Measurements from ENCODE around the gene C16orf46. TPM values are rescaled to one million over a fixed set of nuclear protein-coding genes. Genes with fewer than 3 reads are reported as not detected.

C16orf46 gene
- total RNA-seq, 4 donors from 2014 or later: 0.54 to 2.5 (median 1.3) TPM

GRCh38 chr16:81012974-81013373, 64.1 kb downstream of the C16orf46 start:
- intact Hi-C loops (cut with DNase I; ENCODE audit: low total_unique reads): no loop called here
- no peak for TF ChIP-seq POLR2A (IDR thresholded peaks at IDR 0.05)
- TF ChIP-seq, protein P1, sequence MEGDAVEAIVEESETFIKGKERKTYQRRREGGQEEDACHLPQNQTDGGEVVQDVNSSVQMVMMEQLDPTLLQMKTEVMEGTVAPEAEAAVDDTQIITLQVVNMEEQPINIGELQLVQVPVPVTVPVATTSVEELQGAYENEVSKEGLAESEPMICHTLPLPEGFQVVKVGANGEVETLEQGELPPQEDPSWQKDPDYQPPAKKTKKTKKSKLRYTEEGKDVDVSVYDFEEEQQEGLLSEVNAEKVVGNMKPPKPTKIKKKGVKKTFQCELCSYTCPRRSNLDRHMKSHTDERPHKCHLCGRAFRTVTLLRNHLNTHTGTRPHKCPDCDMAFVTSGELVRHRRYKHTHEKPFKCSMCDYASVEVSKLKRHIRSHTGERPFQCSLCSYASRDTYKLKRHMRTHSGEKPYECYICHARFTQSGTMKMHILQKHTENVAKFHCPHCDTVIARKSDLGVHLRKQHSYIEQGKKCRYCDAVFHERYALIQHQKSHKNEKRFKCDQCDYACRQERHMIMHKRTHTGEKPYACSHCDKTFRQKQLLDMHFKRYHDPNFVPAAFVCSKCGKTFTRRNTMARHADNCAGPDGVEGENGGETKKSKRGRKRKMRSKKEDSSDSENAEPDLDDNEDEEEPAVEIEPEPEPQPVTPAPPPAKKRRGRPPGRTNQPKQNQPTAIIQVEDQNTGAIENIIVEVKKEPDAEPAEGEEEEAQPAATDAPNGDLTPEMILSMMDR (IDR thresholded peaks at IDR 0.05): no peak
- DNase-seq (ENCODE audit: low spot score in 2 of 2): no peak
- 90 to 91% methylated on average over 3 of the region's 3 CpGs for WGBS, 2 donors
- H3K4me3 ChIP-seq (ENCODE audit: low read depth, poor library complexity, severe bottlenecking): no peak overlapping the region

Other genes starting within 250 kb of the C16orf46 start
- gene CMC2, start 70.4 kb downstream of the C16orf46 start, total RNA-seq: 10 to 100 TPM; 19.6 to 52.9 (median 32.6) TPM
- gene CENPN, start 70.0 kb downstream of the C16orf46 start, total RNA-seq: 1 to 10 TPM; 3.8 to 5.2 (median 4.9) TPM
- 10 to 100 TPM; 33.3 to 51.7 (median 41.9) TPM for gene ATMIN, start 41.4 kb downstream of the C16orf46 start, total RNA-seq
- 10 to 100 TPM in 2 of 4 donors, 1 to 10 TPM in 2; 4.8 to 10.6 (median 7.7) TPM for gene GCSH, start 19.2 kb upstream of the C16orf46 start, total RNA-seq
- under 1 TPM in 2 of 4 donors, not detected in 2; 0.12 to 0.29 TPM for gene BCO1, start 161.5 kb upstream of the C16orf46 start, total RNA-seq
- gene GAN, start 237.7 kb upstream of the C16orf46 start, total RNA-seq: 100 to 1,000 TPM; 130 to 214 (median 157) TPM

All from lower leg skin (tissue), 4 donors.